Astrocyte of the spinal cord (primary cell): ENCODE data around the gene LPCAT2.

Experiments
- DNase-seq: peaks from one replicate; pipeline ENCODE4 v3.0.0; 2011; ENCODE audit warnings: low read depth, low spot score
- H3K4me3 ChIP-seq: 2 replicates; pipeline ENCODE4 v1.5.1; 2011; ENCODE audit warnings: low read depth, mild to moderate bottlenecking, low read length, moderate library complexity
- in situ Hi-C: cut with HindIII; loops from 2 replicates; pipeline ENCODE4 v1.10.0; 2017; ENCODE audit warnings: low sequenced_read_pairs
- TF ChIP-seq, protein P1 (sequence below): IDR thresholded peaks from 2 replicates; pipeline ENCODE4 v1.5.1; 2012; ENCODE audit warnings: low read depth, mild to moderate bottlenecking, low read length, inconsistent platforms

LPCAT2 gene

DNA sequence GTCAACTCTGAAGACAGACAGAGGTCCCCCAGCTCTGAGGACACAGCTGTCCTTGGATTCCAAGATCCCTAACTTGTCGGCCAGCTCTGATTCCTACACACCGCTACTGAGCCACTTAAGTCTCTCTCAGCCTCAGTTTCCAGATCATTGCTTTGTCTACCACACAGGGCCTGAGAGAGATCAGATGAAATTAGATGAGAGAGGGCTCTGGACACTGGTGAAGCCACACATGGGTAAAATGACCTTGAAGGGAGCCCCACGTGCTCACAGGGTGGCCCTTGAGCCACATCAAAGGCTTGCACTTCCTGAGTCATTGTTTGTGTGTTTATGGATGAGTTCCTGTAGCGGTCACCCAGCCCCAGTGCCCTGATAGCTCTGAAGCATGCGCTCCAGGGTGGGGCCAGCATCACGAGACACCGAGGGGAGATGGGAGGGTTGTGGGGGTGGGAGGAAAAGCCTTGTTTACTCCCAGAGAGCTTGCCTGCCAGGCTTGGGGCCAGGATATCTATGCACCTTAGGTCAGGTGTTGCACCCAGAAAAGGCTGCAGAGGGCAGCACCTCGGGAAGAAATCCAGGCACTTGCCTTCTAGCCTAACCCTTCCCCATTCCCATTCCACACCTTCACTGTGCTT, 114.2 kb downstream of the LPCAT2 start:
- DNase-seq, result peak; percentile 5
- TF ChIP-seq, protein P1, sequence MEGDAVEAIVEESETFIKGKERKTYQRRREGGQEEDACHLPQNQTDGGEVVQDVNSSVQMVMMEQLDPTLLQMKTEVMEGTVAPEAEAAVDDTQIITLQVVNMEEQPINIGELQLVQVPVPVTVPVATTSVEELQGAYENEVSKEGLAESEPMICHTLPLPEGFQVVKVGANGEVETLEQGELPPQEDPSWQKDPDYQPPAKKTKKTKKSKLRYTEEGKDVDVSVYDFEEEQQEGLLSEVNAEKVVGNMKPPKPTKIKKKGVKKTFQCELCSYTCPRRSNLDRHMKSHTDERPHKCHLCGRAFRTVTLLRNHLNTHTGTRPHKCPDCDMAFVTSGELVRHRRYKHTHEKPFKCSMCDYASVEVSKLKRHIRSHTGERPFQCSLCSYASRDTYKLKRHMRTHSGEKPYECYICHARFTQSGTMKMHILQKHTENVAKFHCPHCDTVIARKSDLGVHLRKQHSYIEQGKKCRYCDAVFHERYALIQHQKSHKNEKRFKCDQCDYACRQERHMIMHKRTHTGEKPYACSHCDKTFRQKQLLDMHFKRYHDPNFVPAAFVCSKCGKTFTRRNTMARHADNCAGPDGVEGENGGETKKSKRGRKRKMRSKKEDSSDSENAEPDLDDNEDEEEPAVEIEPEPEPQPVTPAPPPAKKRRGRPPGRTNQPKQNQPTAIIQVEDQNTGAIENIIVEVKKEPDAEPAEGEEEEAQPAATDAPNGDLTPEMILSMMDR, result peak; percentile 15
- in situ Hi-C loops, result no loop called here
- no peak overlapping the region for H3K4me3 ChIP-seq

DNA sequence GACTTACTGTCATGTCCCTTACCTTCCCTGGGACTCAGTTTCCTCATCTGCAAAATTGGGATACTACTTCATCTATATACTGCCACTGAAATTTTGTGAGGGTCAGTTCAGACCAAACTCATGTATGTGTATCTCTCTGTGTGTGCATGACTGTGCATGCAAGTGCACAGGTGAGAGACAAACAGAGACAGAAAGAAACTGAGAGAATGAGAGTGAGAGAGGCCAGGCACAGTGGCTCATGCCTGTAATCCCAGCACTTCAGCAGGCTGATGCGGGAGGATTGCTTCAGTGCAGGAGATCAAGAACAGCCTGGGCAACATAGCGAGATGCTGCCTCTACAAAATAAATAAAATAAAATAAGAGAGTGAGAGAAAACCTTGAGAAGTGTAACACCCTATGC, 114.8 kb downstream of the LPCAT2 start:
- in situ Hi-C loops, result no loop called here
- TF ChIP-seq, protein P1, result no peak
- H3K4me3 ChIP-seq, result no peak overlapping the region
- no peak for DNase-seq

DNA sequence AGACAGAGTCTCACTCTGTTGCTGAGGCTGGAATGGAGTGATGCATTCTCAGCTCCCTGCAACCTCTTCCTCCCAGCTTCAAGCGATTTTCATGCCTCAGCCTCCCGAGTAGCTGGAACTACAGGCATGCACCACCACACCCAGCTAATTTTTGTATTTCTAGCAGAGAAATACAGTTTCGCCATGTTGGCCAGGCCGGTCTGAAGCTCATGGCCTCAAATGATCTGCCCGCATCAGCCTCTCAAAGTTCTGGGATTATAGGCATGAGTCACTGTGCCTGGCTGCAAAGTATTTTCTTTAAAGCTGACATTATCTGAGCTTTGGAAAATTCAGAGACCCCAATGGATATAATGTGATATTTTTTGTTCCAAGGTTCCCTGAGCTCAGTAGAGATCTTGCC, 115.8 kb downstream of the LPCAT2 start:
- in situ Hi-C loops, result no loop called here
- TF ChIP-seq, protein P1, result no peak
- no peak for DNase-seq
- no peak overlapping the region for H3K4me3 ChIP-seq

DNA sequence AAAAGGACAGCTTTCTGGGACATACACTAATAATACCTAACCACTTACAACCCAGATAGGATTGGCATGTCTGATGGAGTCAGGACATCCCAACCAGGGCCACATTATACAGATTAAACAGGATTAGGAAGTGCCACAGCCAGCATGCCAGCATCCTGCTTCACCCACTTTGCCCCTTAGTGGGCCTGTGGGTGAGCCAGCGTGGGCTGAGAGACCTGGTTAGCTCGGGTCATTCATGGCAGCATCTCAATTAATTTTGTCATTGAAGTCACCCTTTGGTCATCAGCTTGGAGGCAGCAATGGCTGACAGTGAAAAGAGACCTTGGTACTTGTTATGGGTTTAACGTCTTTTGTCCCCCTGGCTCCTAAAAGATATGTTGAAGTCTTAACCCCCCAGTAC, 117.0 kb downstream of the LPCAT2 start:
- TF ChIP-seq, protein P1, result no peak
- no peak overlapping the region for H3K4me3 ChIP-seq
- in situ Hi-C loops, result no loop called here
- DNase-seq, result no peak

DNA sequence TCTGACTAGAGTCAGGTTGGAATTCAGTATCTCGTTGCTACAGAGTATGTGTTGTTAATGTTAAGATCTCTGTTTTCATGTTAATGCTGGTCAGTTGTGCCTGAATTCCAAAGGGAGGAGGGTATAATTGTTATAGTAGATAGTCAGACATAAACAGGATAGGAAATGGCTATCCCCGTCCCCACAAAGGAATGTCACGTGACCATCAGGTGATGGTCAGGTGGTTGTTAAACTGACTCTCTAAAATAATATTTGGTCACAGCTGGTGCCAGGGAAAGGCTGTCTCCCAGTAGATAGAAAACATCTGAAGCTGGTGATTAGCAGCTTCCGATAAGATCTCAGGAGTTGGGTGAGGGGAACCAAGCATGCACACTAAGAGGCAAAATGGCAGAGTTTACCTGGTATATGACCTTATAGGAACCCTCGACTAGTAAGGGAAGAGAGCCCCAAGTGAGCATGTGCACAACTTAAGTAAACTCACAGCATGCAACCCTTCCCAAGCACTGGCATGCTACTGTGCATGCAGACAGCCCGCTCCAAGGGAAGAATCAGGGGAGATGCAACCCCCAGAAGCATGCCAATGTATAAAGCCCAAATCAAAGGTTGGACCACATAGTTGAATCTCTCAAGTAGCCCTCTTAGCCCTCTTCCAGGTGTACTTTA, 119.6 kb downstream of the LPCAT2 start:
- no peak for DNase-seq
- in situ Hi-C loops, result no loop called here
- TF ChIP-seq, protein P1, result no peak

DNA sequence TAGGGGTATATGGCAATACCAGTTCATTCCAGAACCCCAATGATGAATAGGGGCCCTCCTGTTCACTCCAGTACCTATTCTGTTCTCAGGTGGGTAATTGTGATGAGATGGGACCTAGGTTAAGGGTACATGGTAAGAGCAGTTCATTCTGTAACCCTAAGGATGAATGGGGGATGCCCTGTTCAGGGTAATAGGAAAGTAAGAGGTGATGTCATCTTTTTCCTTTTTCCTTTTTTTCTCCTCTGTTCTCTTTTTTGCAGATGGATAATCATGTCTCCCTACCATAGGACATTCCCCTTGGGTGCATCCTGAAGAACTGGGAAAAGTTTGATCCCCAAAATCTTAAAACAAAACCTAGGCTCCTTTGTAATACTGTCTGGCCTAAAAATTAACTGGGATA, 121.9 kb downstream of the LPCAT2 start:
- in situ Hi-C loops, result no loop called here
- TF ChIP-seq, protein P1, result no peak
- DNase-seq, result no peak
- H3K4me3 ChIP-seq, result no peak overlapping the region

More for the DNA sequence above, 119.6 kb downstream of the LPCAT2 start:
- H3K4me3 ChIP-seq, result no peak overlapping the region
